Thyroid gland (tissue), 4 donors: ENCODE measurements around the gene PLCB1. TPM values are rescaled to one million over a fixed set of nuclear protein-coding genes. Genes with fewer than 3 reads are reported as not detected.

Experiments used
- DNase-seq, 2 donors: peaks; one replicate each; pipeline ENCODE4 v3.0.0-alpha.2; 2019
- H3K27ac ChIP-seq, 3 donors: fragments of 200-600 bp; sonication (generic); 1 replicate in 2 of 3; 2 replicates in 1 of 3; pipeline ENCODE4 v1.5.1; 2016 to 2019; ENCODE audit warnings: mild to moderate bottlenecking in 1 of 3, moderate library complexity in 1 of 3
- H3K27me3 ChIP-seq: fragments of 200-600 bp; sonication (generic); one replicate; pipeline ENCODE4 v1.5.1; 2019
- H3K36me3 ChIP-seq, 2 donors: fragments of 200-600 bp; sonication (generic); one replicate each; pipeline ENCODE4 v1.5.1; 2016 to 2019
- H3K4me1 ChIP-seq, 2 donors: fragments of 200-600 bp; sonication (generic); one replicate each; pipeline ENCODE4 v1.5.1; 2017 to 2019
- H3K4me3 ChIP-seq, 3 donors: fragments of 200-600 bp; sonication (generic); replicated peaks in 1 of 3; 1 replicate in 2 of 3; 2 replicates in 1 of 3; pipeline ENCODE4 v1.5.1; 2016; ENCODE audit warnings: mild to moderate bottlenecking in 1 of 3
- H3K9me3 ChIP-seq: fragments of 200-600 bp; sonication (generic); one replicate; pipeline ENCODE4 v1.5.1; 2017
- CTCF ChIP-seq, 6 experiments: fragments of 200-600 bp in 3 of 6; fragments of 450-650 bp in 3 of 6; sonication (generic) in 3 of 6; IDR thresholded peaks; one replicate each; pipeline ENCODE4 v1.5.1; 2016 to 2019; ENCODE audit warnings: antibody characterized with exemption in 6 of 6, mild to moderate bottlenecking in 2 of 6, inconsistent platforms in 1 of 6, moderate library complexity in 1 of 6
- POLR2A ChIP-seq, 2 donors: fragments of 450-650 bp; IDR thresholded peaks; one replicate each; pipeline ENCODE4 v1.6.1; 2017; ENCODE audit warnings: antibody characterized with exemption in 2 of 2, mild to moderate bottlenecking in 2 of 2, moderate library complexity in 1 of 2
- WGBS, 2 donors: methylation state at CpG; one replicate each; pipeline ENCODE4 v1.1.5; 2017; 5-methylcytosine and 5-hydroxymethylcytosine counted together
- intact Hi-C: fragments of 100-400 bp; cut with DNase I; formaldehyde crosslinking; loops from one replicate; pipeline ENCODE4 v1.15.1; 2023
- total RNA-seq, 4 donors: library from RNA; depleted of rRNA; stranded (reverse); fragments of >200 nt; gene quantifications; one replicate each; pipeline ENCODE4 v1.2.3, GENCODE V29; 2016

The PLCB1 gene
- total RNA-seq, 4 donors from 2014 or later: 7.3 to 14.1 (median 11.0) TPM

GRCh38 chr20:8646033-8646441 is 514.0 kb downstream of the PLCB1 start:
- intact Hi-C loops: no loop called here
- H3K4me3 ChIP-seq: no peak overlapping the region
- no peaks in the 10 kb centered on the region for H3K27me3 ChIP-seq
- no peak overlapping the region for H3K27ac ChIP-seq
- no peaks in the 10 kb centered on the region for H3K36me3 ChIP-seq
- no peaks in the 10 kb centered on the region for H3K4me1 ChIP-seq
- whole genome bisulfite sequencing, 2 donors: 57 to 86% methylated on average over 4 of the region's 4 CpGs
- TF ChIP-seq CTCF (IDR thresholded peaks at IDR 0.05) (no peak), POLR2A (IDR thresholded peaks at IDR 0.05) (no peak)
- DNase-seq: no peak
- no peaks in the 10 kb centered on the region for H3K9me3 ChIP-seq

GRCh38 chr20:8646716-8647115 is 514.6 kb downstream of the PLCB1 start:
- Histone ChIP-seq H3K27me3 (no peaks in the 10 kb centered on the region), H3K4me3 (no peak overlapping the region), H3K9me3 (no peaks in the 10 kb centered on the region), H3K4me1 (no peaks in the 10 kb centered on the region), H3K27ac (no peak overlapping the region), H3K36me3 (no peaks in the 10 kb centered on the region)
- no peak for DNase-seq
- intact Hi-C loops: no loop called here
- TF ChIP-seq CTCF (IDR thresholded peaks at IDR 0.05) (no peak), POLR2A (IDR thresholded peaks at IDR 0.05) (no peak)
- 95 to 96% methylated on average over 1 of the region's 1 CpG for WGBS, 2 donors

GRCh38 chr20:8647961-8648441 is 515.9 kb downstream of the PLCB1 start:
- no peak for DNase-seq
- 58% methylated on average over 5 of the region's 5 CpGs for WGBS, 2 donors
- Histone ChIP-seq H3K4me3 (no peak overlapping the region), H3K27ac (no peak overlapping the region), H3K4me1 (no peaks in the 10 kb centered on the region), H3K36me3 (no peaks in the 10 kb centered on the region), H3K27me3 (no peaks in the 10 kb centered on the region), H3K9me3 (no peaks in the 10 kb centered on the region)
- TF ChIP-seq CTCF (IDR thresholded peaks at IDR 0.05) (no peak), POLR2A (IDR thresholded peaks at IDR 0.05) (no peak)
- intact Hi-C loops: no loop called here

- Histone ChIP-seq H3K4me1 (no peaks in the 10 kb centered on the region), H3K4me3 (no peak overlapping the region), H3K36me3 (no peaks in the 10 kb centered on the region), H3K27me3 (no peaks in the 10 kb centered on the region), H3K9me3 (no peaks in the 10 kb centered on the region), H3K27ac (no peak overlapping the region)
- 37 to 68% methylated on average over 2 of the region's 2 CpGs for WGBS, 2 donors
- intact Hi-C loops: no loop called here
- DNase-seq: no peak
- TF ChIP-seq CTCF (IDR thresholded peaks at IDR 0.05) (no peak), POLR2A (IDR thresholded peaks at IDR 0.05) (no peak)
Observed at GRCh38 chr20:8648466-8648865, 516.4 kb downstream of the PLCB1 start.

GRCh38 chr20:8652396-8652795 is 520.3 kb downstream of the PLCB1 start:
- H3K27me3 ChIP-seq: no peaks in the 10 kb centered on the region
- no peaks in the 10 kb centered on the region for H3K36me3 ChIP-seq
- no peaks in the 10 kb centered on the region for H3K9me3 ChIP-seq
- 76 to 78% methylated on average over 3 of the region's 3 CpGs for WGBS, 2 donors
- H3K27ac ChIP-seq: no peak overlapping the region
- H3K4me1 ChIP-seq: no peaks in the 10 kb centered on the region
- DNase-seq: no peak
- TF ChIP-seq CTCF (IDR thresholded peaks at IDR 0.05): no peak
- TF ChIP-seq POLR2A (IDR thresholded peaks at IDR 0.05): no peak
- no peak overlapping the region for H3K4me3 ChIP-seq
- intact Hi-C loops: no loop called here
